ENCODE results near the gene EPB41L3.

EPB41L3 gene

GRCh38 chr18:5350636-5351035 lies 193.2 kb downstream of the EPB41L3 start:
- H3K27ac ChIP-seq = no peak overlapping the region
- TF ChIP-seq CTCF (conservative IDR thresholded peaks at IDR 0.05) = no peak

Data from VCaP (cell line).